NCI-H69 (cell line): Measurements from ENCODE around the gene RAB28.

ENCODE experiments used
- DNase-seq: peaks from one replicate; lab custom pipeline; 2025; lab: John Stamatoyannopoulos, UW

Gene RAB28

DNA sequence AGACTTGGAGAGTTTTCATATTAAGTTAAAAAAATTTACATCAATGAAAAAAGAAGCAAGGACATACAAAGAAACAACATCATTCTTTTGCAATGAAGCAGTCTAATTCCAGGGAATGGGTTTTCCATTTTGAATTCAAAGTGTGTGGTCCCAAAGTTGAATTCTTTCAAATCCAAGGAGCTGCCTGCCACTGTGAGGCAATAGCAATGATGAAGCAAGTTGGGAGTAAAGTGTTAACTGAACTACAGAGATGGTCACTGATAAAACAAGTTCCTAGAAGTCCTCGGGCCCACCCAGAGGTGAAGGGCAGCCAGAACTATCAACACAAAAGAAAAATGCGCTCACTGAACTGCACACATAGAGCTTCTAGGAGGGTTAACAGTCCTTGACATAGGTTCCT lies 115.9 kb downstream of the RAB28 start:
- no peak for DNase-seq

DNA sequence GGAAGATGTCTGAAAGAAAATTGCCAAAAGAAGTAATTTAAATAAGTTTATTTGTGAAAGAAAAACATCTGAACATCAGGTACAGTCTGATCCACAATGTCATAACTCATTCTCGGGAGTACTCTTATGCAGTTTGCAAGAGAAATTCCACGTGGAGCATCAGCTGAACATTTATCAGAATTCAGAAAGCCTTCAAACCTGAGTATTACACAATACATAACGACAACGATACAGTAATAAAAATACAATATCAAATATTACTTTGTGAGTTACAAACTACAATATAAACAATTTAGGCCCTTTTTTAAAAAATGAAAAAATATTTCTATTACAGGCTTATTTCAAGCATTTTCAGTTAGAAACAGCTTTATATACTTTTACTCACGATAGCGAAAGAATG lies 116.4 kb downstream of the RAB28 start:
- DNase-seq, result no peak

DNA sequence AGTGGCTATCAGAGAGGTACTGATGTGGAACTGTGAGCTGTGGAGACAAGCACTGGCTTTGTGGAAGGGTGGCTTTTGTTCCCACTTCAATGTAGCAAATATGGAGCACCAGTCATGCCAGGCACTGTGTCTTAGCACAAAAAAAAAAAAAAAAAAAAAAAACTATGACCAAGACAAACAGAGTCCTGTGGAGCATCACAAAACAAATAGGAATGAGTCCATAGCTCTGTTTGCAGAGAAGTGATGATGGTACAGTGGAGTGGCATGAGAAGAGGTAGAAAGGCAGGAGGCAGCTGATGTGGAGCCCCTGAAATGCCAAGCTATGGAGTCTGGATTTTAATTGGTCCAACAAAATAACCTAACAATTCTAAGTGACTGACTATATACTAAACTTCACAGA lies 116.9 kb downstream of the RAB28 start:
- peak; percentile 67 for DNase-seq

DNA sequence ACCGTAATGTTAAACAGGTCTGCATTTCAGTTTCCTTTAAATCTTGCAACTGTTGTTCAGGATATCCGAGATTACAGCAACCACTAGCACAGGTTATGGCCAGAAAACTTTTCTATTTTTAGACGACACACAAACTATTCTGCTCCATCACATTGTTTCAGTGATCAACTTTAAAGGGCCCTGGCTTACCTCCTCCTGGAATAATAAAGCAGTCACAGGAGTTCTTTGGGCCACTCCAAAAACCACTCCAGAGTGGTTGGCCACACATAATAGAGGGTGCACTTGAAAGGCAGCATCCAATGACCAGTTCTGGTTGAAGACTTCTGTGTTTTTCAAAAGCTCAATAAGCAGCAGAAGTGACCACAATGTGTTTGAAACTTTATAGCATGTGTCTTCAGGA lies 118.9 kb downstream of the RAB28 start:
- no peak for DNase-seq

DNA sequence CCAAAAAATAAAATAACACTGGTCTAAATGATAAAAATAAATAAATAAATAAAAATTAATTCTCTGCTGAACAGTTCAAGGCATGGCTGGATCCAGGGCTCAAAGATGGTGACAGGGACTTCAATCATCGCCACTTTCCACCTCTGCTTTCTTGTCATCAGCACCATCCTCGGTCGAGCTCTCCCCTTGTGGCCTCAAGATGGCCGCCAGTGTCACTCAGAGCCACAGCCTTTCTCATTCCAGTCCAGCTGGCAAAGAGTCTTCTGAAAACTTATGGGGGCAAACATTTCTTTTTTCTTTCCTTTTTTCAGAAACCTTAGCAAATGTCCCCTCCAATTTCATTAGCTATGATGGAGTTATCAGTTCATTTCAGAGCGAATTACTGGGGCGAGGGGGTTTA lies 119.5 kb downstream of the RAB28 start:
- DNase-seq, result no peak

DNA sequence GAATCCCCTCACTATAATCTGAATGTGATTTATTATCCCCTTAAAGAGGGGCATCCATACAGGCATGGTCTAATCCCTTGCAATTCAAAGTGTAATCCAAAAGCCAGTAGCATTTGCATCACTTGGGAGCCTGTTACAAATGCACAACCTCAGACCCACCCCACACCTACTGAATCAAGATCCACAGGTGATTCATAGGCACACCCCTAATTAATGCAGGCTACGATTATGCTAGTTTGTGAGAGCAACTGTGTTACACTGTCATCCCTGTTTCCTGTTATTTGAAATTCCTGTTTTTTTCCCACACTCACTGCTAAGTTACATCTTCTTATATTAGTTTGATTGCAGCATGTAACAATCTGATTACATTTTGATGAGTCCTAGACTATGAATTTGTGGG lies 120.0 kb downstream of the RAB28 start:
- peak; percentile 23 for DNase-seq

DNA sequence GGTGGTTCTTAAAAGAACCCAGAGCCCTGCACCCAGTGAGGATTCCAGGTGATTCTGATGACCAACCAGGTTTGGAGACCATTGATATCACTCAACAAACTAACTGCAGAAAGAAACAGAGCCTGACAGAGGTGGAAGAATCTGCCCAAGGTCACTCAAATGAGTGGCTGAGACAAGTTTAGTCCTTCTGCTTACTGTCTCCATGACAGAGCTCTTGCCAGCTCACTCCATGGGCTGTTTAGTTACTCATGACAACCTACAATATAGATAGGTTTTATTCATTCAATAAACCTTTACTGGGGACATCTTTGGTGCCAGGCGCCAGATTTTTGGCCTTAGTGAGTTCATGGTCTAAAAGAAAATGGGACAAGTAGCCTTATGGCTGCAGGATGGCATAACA lies 124.3 kb downstream of the RAB28 start:
- no peak for DNase-seq

DNA sequence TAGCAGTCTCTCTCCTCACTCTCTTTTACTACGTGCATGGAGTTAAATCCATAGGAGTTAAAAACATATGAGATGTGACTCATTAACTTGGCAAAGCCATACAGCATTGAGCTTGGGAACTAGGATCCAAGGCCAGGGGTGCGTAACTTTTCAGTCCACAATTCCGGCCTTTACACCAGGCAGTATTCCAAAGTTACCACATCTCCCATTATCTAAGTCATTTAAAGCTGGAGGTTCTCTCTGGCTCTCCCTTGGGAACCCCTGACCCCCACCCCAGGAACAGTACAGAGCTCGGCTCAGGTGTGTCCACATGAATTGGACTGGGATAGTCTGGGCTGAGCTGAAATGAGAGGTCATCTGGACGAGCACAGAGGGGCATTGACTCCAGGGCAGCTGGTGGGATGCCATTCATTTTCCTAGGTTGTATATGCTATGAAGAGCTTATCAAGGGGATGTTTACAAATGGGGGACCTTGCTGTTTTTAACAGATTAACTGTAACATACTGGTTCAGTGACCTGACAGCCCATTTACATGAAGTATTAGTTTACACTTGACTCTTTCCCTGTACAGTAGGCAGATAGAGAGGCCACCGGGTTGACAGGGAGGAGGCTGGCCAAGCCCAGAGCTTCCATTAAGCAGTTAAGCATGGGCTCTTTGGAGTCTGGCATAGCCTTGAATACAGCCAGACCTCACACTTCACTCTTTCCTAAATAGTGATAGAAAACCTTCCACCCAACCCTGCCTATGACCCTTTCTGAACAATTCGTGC lies 128.8 kb downstream of the RAB28 start:
- DNase-seq, result no peak

GRCh38 chr4:13349096-13349495 lies 135.0 kb downstream of the RAB28 start:
- DNase-seq, result no peak

DNA sequence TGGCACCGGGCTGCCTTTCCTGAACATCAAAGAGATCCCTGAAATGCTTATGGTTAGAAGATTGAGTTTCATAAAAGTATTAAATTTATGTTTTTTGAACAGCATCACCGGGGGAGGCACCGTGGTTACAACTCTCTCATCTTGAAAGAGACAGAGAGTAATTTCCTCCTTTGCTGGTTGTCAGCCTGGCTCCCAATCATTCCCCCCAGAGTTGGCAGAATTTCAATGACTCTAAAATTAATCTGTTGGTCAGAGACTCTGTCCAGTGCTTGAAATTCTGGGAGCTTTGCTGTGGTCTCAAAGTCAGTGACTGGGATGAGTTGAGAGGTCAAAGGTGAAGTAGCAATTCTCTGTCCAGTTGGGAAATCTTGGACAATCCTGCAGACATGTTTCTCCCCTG lies 135.9 kb downstream of the RAB28 start:
- no peak for DNase-seq

- no peak for DNase-seq
These were observed 136.5 kb downstream of the RAB28 start for GRCh38 chr4:13347517-13348125.

DNA sequence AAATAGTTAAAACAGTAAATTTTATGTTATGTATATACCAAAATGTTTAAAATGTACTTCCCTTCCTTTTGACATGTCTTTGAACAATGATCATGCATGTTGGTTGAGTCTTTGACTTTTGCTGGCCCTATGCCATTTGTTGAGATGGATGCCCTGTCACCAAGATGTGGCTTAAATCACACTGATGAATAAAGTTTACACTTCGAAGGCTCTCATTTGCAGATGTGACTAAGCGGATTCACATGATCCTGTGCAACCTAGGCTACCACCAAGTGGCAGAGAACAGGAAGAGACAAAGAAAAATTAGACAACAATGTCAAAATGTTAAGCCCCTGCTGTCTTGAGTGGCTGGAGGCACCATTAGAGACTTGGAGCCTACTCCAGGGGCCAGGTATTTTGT lies 139.9 kb downstream of the RAB28 start:
- peak; percentile 3 for DNase-seq

- no peak for DNase-seq
These were observed 143.5 kb downstream of the RAB28 start for GRCh38 chr4:13340672-13341071.

DNA sequence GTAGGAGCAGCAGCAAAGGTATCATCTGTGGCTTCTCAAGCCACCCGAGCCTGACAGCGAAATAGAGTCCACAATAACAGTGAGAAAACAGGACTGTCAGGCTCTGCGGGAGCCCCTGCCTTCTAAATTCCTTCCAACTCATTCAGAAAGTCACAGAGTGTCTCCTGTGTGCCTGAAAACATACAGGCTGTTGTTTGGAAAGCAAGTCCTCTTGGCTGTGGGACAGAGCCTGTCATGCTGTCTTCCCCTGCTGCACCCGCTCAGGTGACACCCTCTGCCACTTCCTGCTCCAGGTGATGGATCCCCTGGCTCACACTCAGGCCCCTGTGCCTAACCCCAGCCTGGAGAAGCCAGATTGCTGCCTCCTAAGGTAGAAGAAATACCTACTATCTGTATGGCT lies 152.3 kb downstream of the RAB28 start:
- peak; percentile 30 for DNase-seq

- peak; percentile 79 for DNase-seq
These were observed 154.2 kb downstream of the RAB28 start for GRCh38 chr4:13329963-13330362.

DNA sequence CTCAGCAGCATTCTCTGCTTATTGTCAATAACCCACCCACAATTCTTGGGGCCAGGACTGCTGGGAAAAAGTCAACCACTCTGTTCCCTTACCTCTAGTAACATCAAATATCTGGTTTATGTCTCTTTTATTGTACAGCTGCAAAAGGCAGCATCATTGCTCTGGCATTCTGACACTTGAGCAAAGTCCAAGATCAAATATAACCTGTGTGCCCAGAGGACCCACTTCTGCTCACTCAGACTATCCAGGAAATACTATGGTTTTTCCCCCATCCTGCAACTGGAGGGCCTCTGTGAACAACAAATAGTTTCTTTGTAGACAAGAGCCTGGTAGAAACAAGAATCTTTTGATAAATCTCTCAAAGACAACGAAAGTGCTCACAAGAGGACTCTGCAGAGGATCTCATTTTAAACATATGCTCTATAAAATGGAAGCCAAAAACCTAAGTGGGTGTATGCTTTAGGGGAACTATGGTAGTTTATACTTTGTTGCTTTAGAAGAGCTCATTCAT lies 154.7 kb downstream of the RAB28 start:
- DNase-seq, result no peak

- DNase-seq, result no peak
These were observed 155.5 kb downstream of the RAB28 start for GRCh38 chr4:13328591-13328990.

GRCh38 chr4:13327991-13328390 lies 156.1 kb downstream of the RAB28 start:
- no peak for DNase-seq

DNA sequence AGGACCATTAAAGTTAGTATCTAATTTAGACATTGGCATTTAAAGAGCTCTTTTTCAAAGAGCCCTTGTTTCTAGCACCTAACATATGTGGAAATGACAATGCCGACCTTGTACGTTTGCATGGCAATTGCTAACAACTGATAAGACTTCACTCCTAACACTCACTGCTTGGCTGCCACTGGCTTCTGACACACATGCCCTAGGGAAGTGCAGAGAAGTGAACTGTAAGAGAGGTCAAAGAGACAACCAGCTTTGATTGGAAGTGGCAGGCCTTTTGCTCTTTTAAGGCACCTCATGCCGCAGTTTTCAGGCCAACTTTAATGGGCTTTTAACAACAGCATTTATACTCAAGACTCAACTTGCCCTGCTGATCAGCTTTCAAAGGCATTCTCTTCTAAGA lies 158.4 kb downstream of the RAB28 start:
- no peak for DNase-seq

DNA sequence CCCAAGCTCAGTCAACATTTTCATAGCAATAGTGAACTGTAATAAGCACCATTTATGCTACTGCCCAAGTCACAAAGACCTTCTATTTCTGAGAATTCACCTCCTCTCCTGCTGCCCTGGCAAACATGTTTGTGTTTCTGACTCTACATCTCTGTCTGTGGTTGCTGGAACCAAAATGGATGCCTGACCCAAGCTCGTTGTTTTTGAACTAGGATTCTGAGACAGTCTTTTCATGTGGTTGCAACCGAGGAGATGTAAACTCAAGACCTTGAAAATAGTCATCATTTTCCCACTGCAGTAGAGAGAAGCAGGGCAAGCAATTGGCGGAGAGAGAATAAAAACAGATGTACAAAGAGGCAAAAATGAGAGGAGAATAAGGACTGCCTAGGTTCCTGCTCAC lies 160.2 kb downstream of the RAB28 start:
- no peak for DNase-seq

- DNase-seq, result no peak
These were observed 161.4 kb downstream of the RAB28 start for GRCh38 chr4:13322681-13323101.
